Endometrial microvascular endothelial cells (primary cell): ENCODE measurements around the gene CAVIN2. TPM values are rescaled to one million over a fixed set of nuclear protein-coding genes. Genes with fewer than 3 reads are reported as not detected.

Experiments
- in situ Hi-C: cut with HindIII; loops from 2 replicates; pipeline ENCODE4 v1.10.0; 2017; ENCODE audit warnings: low sequenced_read_pairs, low pct_unique_long_range_greater_than_20kb; ENCODE audit errors: inconsistent ontology term
- total RNA-seq: library from RNA; depleted of rRNA; stranded (reverse); fragments of >200 nt; gene quantifications from one replicate; pipeline ENCODE4 v1.2.3, GENCODE V29; 2015; ENCODE audit errors: inconsistent ontology term

The CAVIN2 gene
- total RNA-seq, 1 donor from 2014 or later: 165 TPM

DNA sequence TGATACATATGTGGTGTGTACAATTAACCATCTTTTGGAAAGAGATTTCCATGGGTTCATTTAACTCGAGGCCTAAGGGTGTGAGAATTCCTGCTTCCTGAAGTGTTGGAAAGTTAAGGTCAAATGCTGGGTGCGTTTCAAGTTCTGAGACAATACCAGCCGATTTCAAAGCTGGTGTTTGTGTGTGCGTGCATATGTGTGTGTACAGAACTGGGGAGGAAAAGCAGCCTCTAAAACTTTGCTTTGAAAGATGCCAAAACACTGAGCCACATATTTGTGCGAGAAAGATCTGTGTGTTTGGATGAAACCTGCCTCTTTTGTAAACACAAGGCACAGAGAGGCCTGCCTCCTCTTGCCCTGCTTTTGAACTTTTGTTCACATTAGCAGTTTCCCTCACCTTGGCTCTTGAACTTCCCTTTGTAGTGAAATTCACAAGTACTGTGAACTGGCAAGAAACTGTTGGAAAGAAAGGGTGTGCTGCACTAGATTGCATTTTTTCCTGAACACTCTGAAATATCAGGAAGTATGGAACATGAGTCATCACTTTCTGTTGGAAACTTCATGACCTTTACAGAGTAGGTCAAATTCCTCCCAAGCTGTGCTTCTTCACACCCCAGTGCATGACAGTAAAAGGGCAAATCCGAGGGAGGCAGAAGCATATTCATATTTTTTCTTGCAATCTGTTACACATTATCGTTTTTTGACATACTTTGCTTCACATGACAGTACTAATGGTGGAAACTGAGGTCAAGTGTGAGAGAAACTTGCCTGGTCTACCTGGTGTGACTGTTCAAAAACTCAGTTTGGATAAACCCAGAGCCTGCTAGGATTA, 20.0 kb upstream of the CAVIN2 start:
- in situ Hi-C loops: no loop called here

DNA sequence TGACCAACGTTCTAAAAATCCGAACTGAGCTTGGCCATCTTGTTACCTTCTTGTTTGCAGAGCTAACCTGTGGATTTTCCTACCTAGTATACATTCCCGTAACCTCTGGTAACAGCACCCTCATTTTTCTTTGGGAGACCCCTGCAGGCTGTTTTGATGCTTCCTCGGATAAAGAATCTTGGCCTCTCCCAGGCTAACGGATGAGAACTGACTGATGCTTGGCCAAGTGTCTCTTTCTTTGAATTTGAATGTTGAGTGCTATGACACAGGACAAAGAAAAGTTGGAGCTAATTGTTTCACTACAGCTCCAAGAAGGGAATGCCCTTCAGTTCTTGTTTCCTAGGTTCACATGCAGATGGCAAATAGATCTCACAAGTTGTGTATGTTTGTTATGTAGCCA, 19.3 kb upstream of the CAVIN2 start:
- in situ Hi-C loops: no loop called here

DNA sequence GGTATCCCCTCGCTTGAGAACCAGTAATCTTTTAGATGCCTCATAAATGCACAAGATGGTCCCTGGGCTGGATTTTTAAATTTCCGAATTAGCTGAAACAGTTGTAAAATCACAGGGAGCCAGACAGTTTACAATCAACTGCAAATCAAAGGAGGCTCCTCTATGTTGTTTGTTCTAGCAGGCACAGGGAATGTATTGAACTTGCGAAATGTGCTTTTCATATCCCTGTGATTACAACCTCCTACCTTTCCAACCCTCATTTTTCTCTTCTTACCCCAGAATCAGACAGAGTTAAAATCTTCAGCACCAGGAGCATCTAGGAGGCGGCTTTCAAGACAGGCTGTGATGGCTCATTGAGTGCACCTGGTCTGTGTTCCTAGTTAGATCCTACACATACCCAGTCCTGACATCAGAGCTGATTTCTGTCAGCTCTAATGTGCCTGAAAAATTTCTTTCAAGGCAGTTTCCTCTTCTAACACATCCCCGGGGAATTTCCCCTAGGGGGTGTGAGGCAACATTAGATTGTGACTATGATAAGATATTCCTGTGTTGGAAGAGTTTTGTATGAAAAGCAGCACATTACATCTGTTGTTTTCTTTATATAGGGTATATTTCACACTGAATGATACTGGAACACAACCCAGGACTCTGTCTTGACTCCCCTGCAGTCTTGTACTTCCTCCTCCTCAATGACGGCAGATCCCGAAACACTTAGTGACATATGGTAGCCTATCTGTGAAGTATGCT, 17.9 kb upstream of the CAVIN2 start:
- in situ Hi-C loops: no loop called here

DNA sequence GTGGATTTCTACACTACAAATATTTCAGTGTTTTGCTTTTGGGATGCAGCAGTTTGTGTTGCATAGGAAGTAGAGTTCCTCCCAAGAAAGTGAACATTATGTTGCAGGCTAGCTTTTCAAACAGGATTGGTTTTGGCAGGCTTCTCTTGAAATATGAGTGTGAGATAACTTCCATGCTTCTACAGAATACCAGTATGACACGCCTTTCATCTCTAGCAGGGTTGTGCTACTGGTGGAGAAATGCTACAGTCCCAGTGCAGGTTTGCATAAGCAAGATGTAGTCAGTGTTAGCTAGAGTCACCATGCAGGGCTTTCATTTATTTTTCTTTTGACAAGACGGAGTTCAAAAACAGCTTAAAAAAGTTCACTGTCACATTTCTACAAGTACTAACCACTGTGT, 17.1 kb upstream of the CAVIN2 start:
- in situ Hi-C loops: no loop called here

DNA sequence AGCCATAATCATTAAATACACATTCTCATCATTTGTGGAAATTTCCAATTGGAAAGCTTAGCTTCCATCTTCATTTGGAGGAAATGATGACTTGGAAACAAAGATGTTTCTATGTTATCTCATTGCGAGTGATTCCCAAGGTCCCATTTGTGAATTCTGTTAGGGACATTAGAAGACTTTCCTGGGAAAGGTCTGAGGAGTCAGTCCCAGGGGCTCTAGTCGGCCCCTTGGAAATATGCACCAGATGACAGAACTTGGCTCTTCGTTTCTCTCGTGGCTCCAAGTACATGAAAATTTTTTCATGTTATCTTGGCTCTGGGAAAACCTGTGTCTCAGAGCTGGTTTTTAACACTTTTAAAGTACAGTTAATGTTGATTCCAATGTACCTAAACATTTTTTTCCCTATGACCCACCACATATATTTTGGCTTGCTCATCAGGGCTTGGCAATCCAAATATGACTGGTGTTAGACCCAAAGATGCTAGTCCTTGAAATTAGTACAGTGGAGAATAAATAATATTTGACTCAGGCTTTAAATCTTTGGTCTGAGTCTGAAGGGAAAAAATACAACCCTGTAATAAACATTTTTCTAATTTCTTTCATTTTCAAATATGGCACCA, 15.4 kb upstream of the CAVIN2 start:
- in situ Hi-C loops: no loop called here

DNA sequence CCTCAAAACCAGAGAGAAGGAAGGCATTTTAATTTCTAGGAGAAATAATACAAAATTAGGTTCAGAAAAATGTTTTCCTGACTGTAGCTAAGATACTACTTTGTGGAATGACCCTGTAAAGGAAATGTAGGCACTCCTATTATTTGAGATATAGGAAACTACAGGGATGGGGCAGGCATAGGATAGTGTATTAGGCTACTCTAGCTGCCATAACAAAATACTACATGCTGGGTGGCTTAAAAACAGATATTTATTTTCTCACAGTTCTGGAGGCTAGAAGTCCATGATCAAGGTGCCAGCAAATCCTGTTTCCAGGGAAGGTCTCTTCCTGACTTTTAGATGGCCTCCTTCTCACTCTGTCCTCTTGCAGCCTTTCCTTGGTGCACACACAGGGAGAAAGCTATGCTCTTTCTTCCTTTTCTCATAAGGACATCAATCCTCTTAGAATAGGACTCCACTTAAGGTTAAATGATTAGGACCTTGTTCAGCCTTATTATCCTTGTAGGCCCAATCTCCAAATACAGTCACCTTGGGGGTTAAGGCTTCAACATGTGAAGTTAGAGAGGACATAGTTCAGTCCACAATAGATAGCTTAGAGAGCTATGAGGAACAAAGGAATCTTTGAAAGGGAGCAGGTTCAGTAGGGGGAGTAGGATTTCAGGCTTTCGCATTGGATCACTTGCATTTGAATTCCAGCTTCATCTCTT, 14.0 kb upstream of the CAVIN2 start:
- in situ Hi-C loops: no loop called here

DNA sequence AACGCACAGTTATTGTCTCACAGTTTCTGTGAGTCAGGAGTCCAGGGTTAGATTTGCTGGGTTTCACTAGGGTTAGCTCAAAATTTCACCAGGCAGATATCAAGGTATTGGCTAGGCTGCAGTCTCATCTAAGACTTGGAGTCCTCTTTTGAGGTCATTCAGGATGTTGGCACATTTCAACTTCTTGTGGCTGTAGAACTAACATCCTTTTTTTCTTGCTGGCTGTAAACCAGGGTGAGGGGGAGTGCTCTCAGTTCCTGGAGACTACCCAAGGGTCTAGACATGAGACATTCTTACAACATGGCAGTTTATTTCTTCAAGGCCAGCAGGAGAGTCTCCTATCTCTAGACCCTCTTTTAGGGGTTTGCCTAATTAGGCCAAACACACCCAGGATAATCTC, 12.8 kb upstream of the CAVIN2 start:
- in situ Hi-C loops: no loop called here

DNA sequence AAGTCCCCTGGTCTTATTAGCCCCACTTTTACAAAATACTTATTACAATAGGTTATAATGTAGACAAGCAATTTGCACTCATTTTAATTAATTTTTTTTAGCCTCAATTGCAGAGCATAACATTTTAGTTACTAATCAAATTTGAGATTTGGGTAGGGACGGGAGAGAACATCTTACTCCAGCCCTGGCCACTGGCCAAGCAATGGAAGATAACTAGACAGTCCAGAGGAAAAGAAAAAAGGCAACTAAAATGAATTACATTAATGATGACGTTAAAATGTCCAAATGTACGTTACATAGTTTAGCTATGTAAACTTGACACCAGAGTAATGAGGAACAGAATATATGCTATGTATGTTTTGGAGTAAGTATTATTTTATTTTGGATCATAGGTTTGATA, 11.0 kb upstream of the CAVIN2 start:
- in situ Hi-C loops: no loop called here

DNA sequence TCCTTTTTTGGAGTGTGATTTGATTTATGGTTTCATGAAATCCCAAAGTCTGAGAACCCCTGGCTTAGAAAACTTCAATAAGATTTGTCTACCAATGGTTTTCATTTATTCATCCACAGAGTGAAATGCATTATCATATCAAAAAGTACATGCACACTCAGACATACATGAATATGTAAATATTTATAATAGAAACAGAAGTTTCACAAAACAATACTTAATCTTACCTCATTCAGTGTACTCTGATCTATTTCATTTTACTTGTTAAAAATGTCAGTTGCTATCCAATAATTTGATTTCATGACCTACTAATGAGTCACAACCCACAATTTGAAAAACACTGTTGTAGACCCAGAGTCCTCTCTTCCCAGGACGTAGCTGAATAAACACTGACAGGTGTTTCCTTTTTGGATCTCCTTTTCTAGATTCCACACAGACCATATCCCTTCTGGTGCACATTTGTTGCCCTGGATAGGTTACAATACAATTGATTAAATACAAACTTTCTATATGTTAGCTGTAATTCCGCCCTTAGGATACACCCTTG, 10.4 kb upstream of the CAVIN2 start:
- in situ Hi-C loops: no loop called here

DNA sequence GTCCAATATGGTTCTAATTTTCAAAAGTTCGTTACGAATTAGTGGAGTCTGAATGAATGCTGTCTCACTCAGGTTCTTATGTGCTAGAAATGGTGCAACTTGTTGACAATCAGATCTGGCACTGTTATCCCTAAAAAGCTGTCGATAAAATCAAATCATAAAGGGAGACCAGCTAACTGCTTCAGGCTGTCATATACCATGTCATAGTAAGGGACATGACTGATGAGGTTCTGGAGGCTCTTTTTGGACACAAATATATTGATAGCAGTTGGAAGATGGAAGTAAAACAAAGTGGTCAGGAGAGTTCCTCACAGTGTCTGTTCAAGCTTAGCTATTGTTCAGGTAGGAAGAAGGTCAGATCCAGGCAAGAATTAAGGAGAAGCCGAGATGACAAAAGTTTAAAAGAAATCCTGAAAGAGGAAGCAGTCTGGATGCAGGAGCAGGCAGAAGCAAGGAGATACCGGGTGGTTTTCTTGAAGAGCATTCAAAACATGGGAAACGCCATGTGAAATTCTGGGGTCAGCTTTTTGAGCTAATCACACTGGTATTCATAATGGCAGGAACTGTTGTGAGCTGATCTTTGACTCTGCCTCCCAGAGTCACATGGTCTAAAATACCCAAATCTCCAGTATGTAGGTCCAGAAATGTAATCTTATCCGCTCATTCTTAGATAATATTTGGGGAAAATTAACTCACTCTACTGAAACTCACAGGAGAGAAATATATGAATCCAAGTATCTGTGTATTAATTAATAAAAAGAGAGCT, 9.4 kb upstream of the CAVIN2 start:
- in situ Hi-C loops: no loop called here

DNA sequence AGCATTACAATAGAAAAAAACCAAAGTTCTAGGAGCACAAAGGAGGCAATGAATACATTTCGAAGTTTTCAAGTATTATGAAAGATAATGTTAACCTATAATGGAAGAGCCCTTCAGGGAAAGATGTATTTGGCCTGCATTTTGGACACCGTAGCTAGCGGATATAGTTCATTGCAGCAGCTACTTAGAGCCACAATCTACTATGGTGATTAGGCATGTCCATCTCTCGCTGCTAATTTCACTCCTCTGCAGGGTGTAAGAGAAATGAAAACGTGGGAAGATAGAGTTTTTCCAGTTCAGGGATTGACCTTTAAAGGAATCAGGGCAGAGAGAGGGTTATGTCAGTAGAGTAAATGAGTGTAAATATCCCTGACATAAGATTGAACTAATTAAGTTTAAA, 8.5 kb upstream of the CAVIN2 start:
- in situ Hi-C loops: no loop called here

DNA sequence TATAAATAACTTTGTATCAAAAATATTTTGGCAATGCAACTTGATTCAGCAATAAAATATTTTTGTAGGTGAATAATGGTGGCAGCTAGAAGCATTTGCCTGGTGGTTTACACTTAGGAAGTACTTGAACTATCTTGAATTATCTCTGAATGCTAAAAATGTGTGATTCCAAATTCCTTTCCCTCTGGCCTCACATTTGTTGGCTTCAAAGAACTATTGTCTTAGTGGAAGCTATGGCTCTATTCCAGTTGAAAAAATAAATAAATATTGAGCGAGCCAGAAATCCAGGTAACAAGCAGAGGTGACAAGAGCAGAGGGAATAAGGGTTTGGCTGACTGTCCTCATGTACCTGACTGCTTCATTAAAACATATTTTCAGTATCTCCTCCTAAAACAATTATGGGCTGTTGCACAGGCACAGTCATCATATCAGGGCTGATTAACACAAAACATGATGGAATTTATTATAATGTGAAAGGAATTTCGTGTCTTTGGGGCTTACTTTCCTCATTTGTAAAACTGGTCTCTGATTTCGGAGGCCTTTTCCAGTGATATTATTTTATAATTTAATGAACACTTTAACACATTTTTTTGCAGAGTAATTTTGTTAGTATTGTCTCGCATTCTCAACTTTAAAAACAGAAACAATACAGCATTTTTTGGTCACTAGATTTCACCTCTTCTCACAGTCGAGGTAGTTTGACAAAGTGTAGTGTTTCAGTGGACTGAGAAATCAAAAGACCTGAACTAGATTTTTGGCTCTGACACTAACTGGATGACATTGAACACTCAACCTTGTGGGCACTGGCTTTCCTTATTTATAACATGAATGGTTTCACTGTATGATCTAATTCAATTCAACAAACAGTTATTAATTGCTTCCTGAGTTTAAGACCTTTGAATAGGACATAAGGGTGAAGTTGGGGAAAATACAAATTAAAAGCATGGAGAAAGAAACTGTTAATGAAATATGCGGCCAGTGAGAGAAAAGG, 7.8 kb upstream of the CAVIN2 start:
- in situ Hi-C loops: no loop called here

DNA sequence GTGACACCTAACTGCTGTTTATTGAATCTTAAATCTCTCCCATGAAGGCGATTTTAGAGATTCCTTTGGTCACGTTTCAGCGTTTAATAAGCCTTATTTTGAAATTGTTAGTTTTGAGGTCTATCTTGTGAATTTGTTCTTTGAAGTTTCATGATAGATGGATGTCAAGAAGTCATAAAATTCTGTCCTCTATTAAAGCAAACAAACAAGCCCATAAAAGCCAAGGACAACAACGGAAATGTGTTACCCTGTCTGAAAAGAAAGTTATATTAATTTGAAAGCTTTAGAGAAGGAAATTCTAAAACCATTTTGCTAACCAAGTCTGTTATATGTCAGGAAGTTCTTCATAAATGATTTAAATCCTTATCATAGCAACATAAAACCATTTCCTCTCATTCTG, 7.0 kb upstream of the CAVIN2 start:
- in situ Hi-C loops: no loop called here

DNA sequence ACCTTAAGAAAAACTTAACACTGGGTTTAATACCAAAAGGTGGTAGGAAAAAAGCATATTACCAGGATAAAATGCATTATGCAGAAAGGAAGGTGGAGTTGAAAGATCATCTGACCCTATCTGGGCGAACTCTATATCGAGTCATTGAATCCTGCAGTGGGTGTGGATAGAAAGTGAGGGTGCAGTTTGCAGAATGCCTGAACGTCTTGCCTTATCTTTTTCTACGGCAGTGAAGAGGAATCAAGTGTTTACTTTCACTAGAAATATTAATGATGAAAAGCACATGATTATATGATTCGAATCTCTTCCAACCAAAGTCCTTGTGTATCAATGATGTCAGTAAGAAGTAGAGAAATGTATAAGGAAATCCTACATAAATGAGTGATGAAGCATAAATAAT, 4.3 kb upstream of the CAVIN2 start:
- in situ Hi-C loops: no loop called here

DNA sequence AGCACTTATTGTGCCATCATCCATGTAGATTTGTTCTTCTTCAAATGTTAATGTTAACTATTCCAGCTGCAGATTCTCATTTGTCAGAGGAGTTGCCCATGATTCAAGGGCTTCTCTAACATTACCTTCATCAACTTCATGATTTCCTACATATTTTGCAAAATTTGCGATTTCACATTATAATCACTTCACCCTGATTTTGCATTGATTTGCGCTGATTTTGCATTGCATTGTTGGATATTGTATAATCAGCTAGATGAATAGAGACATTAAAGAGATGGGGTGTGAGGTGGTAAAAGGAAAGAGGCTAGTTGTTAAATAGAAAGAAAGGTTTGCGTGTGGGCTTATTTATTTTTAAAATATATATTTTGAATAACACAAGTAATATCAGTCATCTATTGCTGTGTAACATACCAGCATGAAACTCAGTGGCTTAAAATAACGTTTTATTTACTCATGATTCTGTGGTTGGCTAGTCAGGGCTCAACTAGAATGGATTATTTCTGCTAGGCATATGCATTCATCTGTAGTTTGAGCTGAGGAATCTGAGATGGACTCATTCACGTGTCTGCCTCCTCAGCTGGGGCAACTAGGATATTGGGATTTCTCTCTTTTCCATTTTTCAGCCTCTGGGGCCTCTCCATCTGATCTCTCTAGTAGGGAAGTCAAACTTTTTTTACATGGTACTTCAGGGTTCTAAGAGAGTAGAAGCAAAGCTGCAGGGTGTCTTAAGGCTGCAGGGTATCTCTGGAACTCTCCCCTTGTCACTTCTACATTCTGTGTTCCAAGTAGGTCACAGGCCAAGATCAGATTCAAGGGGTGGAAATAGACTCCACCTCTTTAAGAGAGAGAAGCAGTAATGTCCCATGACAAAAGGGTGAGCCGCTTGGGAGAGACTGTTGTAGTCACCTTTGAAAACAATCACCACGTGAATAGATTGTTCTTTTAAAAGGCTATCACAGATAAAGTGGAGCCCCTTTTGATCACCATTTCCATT, 2.2 kb upstream of the CAVIN2 start:
- in situ Hi-C loops: no loop called here

DNA sequence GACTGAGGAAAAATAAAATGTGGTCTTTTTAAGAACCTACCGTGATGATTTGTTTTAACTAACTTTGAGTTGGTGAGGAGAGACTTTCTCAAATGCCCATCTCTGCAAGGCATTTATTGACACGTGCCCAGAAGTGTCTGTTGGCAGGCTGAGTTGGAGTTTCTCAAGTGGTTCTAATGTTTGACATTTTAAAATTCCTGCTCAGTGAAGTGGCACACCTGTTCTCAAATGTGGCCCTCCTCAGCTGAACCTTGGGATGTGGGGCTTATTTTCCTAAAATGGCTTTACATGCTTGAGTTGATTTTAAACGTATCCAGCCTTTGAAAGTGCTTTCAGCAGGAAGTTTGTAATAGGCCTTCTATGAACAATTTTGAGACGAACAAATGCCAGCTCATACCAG, 876 bp upstream of the CAVIN2 start:
- in situ Hi-C loops: no loop called here
